ENCODE measurements around the gene TMEM145. TPM values are rescaled to one million over a fixed set of nuclear protein-coding genes. Genes with fewer than 3 reads are reported as not detected.
"Not testable (repeated sequence)": the region's sequence is repeated elsewhere in the genome, so short reads cannot be mapped to it uniquely, and the experiment has no call there.

The TMEM145 gene
- total RNA-seq, 4 donors from 2014 or later, result 0.20 TPM; not detected in 3

- DNase-seq (ENCODE audit: low spot score in 2 of 2), result no peak
- peaks cover 0 to 58% (median 2%) of the 10 kb centered on the region in 3 donors for H3K36me3 ChIP-seq
- H3K27ac ChIP-seq, result no peak overlapping the region
- no peak for TF ChIP-seq POLR2A (IDR thresholded peaks at IDR 0.05)
- TF ChIP-seq CTCF (IDR thresholded peaks at IDR 0.05), result no peak
- no peak for TF ChIP-seq EP300 (IDR thresholded peaks at IDR 0.05)
- no peak overlapping the region for H3K4me3 ChIP-seq
- no peaks in the 10 kb centered on the region for H3K27me3 ChIP-seq
- peaks cover 0 to 24% (median 2%) of the 10 kb centered on the region in 4 donors for H3K4me1 ChIP-seq
- H3K9me3 ChIP-seq, result no peaks in the 10 kb centered on the region
- 88 to 92% methylated on average over 19 of the region's 19 CpGs for WGBS, 2 donors
Measured at GRCh38 chr19:42335971-42336370, 22.9 kb downstream of the TMEM145 start.

- peaks cover 0 to 80% (median 2%) of the 10 kb centered on the region in 3 donors for H3K36me3 ChIP-seq
- not testable (repeated sequence) for DNase-seq (ENCODE audit: low spot score in 2 of 2)
Measured at GRCh38 chr19:42339126-42339860, 26.2 kb downstream of the TMEM145 start.

GRCh38 chr19:42339922-42340321 is 26.8 kb downstream of the TMEM145 start:
- H3K36me3 ChIP-seq, result peaks cover 0 to 84% (median 2%) of the 10 kb centered on the region in 3 donors
- H3K27me3 ChIP-seq; H3K27ac ChIP-seq; H3K4me3 ChIP-seq; H3K4me1 ChIP-seq; H3K9me3 ChIP-seq; DNase-seq (ENCODE audit: low spot score in 2 of 2): not testable (repeated sequence)
- 95% methylated on average over 4 of the region's 4 CpGs for WGBS, 2 donors

More at GRCh38 chr19:42339126-42339860, 26.2 kb downstream of the TMEM145 start:
- not testable (repeated sequence) for H3K4me1 ChIP-seq, H3K27me3 ChIP-seq, H3K27ac ChIP-seq, H3K9me3 ChIP-seq, H3K4me3 ChIP-seq
- 84 to 86% methylated on average over 7 of the region's 7 CpGs for WGBS, 2 donors

GRCh38 chr19:42343344-42344110 is 30.4 kb downstream of the TMEM145 start:
- no peak for DNase-seq (ENCODE audit: low spot score in 2 of 2)
- Histone ChIP-seq H3K9me3 (no peaks in the 10 kb centered on the region), H3K27ac (no peak overlapping the region), H3K36me3 (peaks cover 0 to 77% (median 2%) of the 10 kb centered on the region in 3 donors), H3K4me3 (no peak overlapping the region), H3K4me1 (no peaks in the 10 kb centered on the region), H3K27me3 (no peaks in the 10 kb centered on the region)
- TF ChIP-seq POLR2A (IDR thresholded peaks at IDR 0.05) (no peak), EP300 (IDR thresholded peaks at IDR 0.05) (no peak), CTCF (IDR thresholded peaks at IDR 0.05) (no peak)
- WGBS, 2 donors, result 85 to 88% methylated on average over 15 to 17 of the region's 17 CpGs

- no peaks in the 10 kb centered on the region for H3K9me3 ChIP-seq
- no peaks in the 10 kb centered on the region for H3K27me3 ChIP-seq
- no peaks in the 10 kb centered on the region for H3K4me1 ChIP-seq
- no peak for TF ChIP-seq POLR2A (IDR thresholded peaks at IDR 0.05)
- TF ChIP-seq EP300 (IDR thresholded peaks at IDR 0.05), result no peak
- TF ChIP-seq CTCF (IDR thresholded peaks at IDR 0.05), result no peak
- WGBS, 2 donors, result 87 to 88% methylated on average over 13 to 17 of the region's 18 CpGs
- DNase-seq (ENCODE audit: low spot score in 2 of 2), result no peak
- no peak overlapping the region for H3K4me3 ChIP-seq
- no peak overlapping the region for H3K27ac ChIP-seq
- H3K36me3 ChIP-seq, result peaks cover 0 to 85% (median 2%) of the 10 kb centered on the region in 3 donors
Measured at GRCh38 chr19:42344336-42344893, 31.3 kb downstream of the TMEM145 start.
